GM12874 (cell line): Measurements from ENCODE around the gene EFHD1.
A peak's percentile ranks its signal among the peaks of the same experiment; 100 is the strongest.

ENCODE experiments used
- CTCF ChIP-seq: IDR thresholded peaks from 2 replicates; pipeline ENCODE4 v1.5.1; 2011; ENCODE audit warnings: low read depth, mild to moderate bottlenecking, control low read depth, low read length, moderate library complexity; ENCODE audit not compliant: insufficient read depth

EFHD1 gene

DNA sequence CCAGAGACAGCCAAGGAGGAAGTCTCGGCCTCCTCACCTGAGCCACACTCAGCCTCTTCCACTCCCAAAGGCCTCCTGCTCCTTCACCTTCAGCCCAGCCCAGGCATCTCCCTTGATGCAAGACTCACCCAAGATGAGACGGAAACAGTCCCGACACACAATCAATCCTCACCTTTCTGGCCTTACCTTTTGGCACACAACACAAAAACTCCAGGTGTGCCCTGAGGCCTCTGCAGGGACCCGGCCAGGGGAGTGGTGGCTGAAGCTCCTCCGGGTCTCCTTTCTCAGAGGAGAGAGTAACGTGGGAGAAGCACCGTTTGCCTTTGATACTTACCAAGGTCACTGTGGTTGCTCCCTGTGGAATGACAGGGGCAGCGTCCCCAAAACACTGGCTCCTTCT lies 23.8 kb upstream of the EFHD1 start:
- TF ChIP-seq CTCF: no peak

DNA sequence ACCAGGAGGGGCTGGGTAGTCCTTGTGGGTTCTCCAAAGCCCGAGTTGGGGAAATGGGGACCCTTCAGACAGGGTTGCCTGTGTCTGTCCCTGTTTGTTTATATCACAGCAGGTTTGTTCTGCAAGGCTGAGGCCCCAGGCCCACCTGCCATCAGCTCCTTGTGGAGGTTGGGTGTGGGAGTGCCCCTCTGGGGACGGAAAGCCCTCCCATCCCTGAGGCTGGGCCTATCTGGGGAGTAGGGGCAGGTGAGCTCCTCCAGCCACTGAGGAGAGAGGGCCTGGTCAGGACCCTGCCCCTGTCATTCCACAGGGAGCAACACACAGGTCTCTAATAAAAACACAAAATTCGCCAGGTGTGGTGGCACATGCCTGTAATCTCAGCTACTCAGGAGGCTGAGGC lies 23.3 kb upstream of the EFHD1 start:
- TF ChIP-seq CTCF: no peak

DNA sequence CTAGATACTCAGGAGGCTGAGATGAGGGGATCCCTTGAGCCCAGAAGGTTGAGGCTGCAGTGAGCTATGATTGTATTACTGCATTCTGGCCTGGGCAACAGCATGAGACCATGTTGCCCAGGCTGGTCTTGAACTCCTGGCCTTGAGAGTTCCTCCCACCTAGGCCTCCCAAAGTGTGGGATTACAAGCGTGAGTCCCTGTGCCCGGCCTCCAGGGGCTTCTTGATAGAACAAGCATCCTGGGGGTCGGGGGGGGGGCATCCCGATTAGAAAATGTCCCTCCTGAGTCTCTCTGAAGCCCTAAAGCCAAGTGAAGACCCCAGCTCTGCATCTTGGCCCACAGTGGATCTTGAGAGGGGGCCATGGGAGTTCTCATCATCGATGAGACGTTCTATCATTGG lies 22.3 kb upstream of the EFHD1 start:
- no peak for TF ChIP-seq CTCF

- peak; percentile 97 for TF ChIP-seq CTCF
These were observed 21.7 kb upstream of the EFHD1 start for GRCh38 chr2:232611559-232612218.

DNA sequence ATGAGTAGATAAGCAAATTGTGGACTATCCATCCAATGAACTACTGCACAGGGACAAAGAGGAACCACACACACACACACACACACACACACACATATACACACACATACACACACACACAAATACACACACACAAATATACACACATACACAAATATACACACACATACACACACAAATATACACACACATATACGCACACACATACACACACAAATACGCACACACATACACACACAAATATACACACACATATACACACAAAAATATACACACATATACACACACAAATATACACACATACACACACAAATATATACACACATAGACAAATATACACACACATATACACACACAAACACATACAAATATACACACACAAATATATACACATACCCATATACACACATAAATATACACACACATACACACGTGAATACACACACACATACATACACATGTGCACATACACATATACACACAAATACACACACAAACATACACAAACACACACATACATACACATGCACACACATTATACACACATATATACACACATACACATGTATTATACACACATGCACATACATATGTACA lies 19.8 kb upstream of the EFHD1 start:
- no peak for TF ChIP-seq CTCF

GRCh38 chr2:232615339-232615738 lies 18.1 kb upstream of the EFHD1 start:
- TF ChIP-seq CTCF: no peak

GRCh38 chr2:232621186-232621585 lies 12.2 kb upstream of the EFHD1 start:
- TF ChIP-seq CTCF: no peak
